IMR-90 (cell line): ENCODE measurements around the gene RAB11FIP4. TPM values are rescaled to one million over a fixed set of nuclear protein-coding genes. Genes with fewer than 3 reads are reported as not detected.

Source experiments
- ATAC-seq: fragments of 200-7000 bp; cut with Tn5 transposase; 2 replicates; pipeline ENCODE4 v1.9.1; 2020; ENCODE audit warnings: low read depth, mild to moderate bottlenecking, moderate library complexity
- BruUV-seq: library from RNA; stranded (reverse); fragments of 400-500 nt; replicated peaks from 2 replicates; lab custom pipeline; 2021; lab: Mats Ljungman, UMichigan
- CTCF ChIA-PET: fragments of 300-600 bp; formaldehyde crosslinking; extraction: SDS; loops from one replicate; lab custom pipeline; 2021; ENCODE audit warnings: antibody characterized with exemption; lab: Yijun Ruan, JAX
- POLR2A ChIA-PET: fragments of 300-600 bp; sonication (Branson Sonifier 250); formaldehyde crosslinking; loops from one replicate; lab custom pipeline; 2022; ENCODE audit warnings: antibody characterized with exemption; ENCODE audit not compliant: unreplicated experiment; lab: Charles Lee
- DNase-seq: peaks from one replicate; pipeline ENCODE4 v3.0.0; 2013
- H2AFZ ChIP-seq: replicated peaks from 2 replicates; pipeline ENCODE3; 2013; ENCODE audit warnings: low read length, mild to moderate bottlenecking; ENCODE audit not compliant: poor library complexity
- H2AK5ac ChIP-seq: 2 replicates; pipeline ENCODE4 v1.6.1; 2013; ENCODE audit warnings: low read depth, low read length, inconsistent platforms
- H2AK9ac ChIP-seq: replicated peaks from 2 replicates; pipeline ENCODE3; 2013; ENCODE audit warnings: mild to moderate bottlenecking, low read depth, low read length, moderate library complexity; ENCODE audit not compliant: poor library complexity
- H2BK120ac ChIP-seq: 2 replicates; pipeline ENCODE4 v1.6.1; 2013; ENCODE audit warnings: low read depth, low read length, inconsistent platforms
- H2BK15ac ChIP-seq: 3 replicates; pipeline ENCODE4 v1.6.1; 2013; ENCODE audit warnings: low read depth, low read length, inconsistent platforms
- H2BK20ac ChIP-seq: 2 replicates; pipeline ENCODE4 v1.6.1; 2013; ENCODE audit warnings: low read depth, mild to moderate bottlenecking, inconsistent platforms, low read length, moderate library complexity
- H2BK5ac ChIP-seq: 2 replicates; pipeline ENCODE4 v1.6.1; 2013; ENCODE audit warnings: mild to moderate bottlenecking, low read depth, low read length, inconsistent platforms; ENCODE audit not compliant: poor library complexity, severe bottlenecking
- H3K14ac ChIP-seq: replicated peaks from 2 replicates; pipeline ENCODE4 v1.6.1; 2013; ENCODE audit warnings: low read depth, low read length, inconsistent platforms
- H3K18ac ChIP-seq: 2 replicates; pipeline ENCODE4 v1.6.1; 2013; ENCODE audit warnings: low read depth, low read length, control low read depth
- H3K23ac ChIP-seq: 2 replicates; pipeline ENCODE4 v1.6.1; 2013; ENCODE audit warnings: low read depth, low read length, inconsistent platforms
- H3K27ac ChIP-seq: 2 replicates; pipeline ENCODE4 v1.5.1; 2013; ENCODE audit warnings: mild to moderate bottlenecking, control low read depth, low read length; ENCODE audit not compliant: insufficient read depth
- H3K27me3 ChIP-seq: 2 replicates; pipeline ENCODE4 v1.6.1; 2013; ENCODE audit warnings: low read length; ENCODE audit not compliant: control insufficient read depth, insufficient read depth
- H3K36me3 ChIP-seq: 2 replicates; pipeline ENCODE4 v1.6.1; 2013; ENCODE audit warnings: low read length, mixed read lengths; ENCODE audit not compliant: control insufficient read depth, insufficient read depth
- H3K4ac ChIP-seq: 2 replicates; pipeline ENCODE4 v1.6.1; 2013; ENCODE audit warnings: low read depth, low read length, inconsistent platforms
- H3K4me1 ChIP-seq: 2 replicates; pipeline ENCODE4 v1.6.1; 2013; ENCODE audit warnings: low read length, mixed read lengths; ENCODE audit not compliant: control insufficient read depth, insufficient read depth
- H3K4me2 ChIP-seq: 2 replicates; pipeline ENCODE4 v1.6.1; 2013; ENCODE audit warnings: low read depth, mild to moderate bottlenecking, control low read depth, low read length, moderate library complexity
- H3K4me3 ChIP-seq: 2 replicates; pipeline ENCODE4 v1.5.1; 2013; ENCODE audit warnings: low read depth, mild to moderate bottlenecking, control low read depth, low read length, moderate library complexity; ENCODE audit not compliant: insufficient read depth
- H3K56ac ChIP-seq: 2 replicates; pipeline ENCODE4 v1.6.1; 2013; ENCODE audit warnings: low read length, inconsistent platforms; ENCODE audit not compliant: insufficient read depth; ENCODE audit errors: extremely low read depth
- H3K79me1 ChIP-seq, 2 experiments: 2 replicates each; pipeline ENCODE4 v1.6.1; 2013; ENCODE audit warnings: low read length in 2 of 2, inconsistent platforms in 1 of 2, low read depth in 1 of 2
- H3K9ac ChIP-seq: 2 replicates; pipeline ENCODE4 v1.6.1; 2013; ENCODE audit warnings: low read depth, low read length, control low read depth
- H3K9me1 ChIP-seq: 2 replicates; pipeline ENCODE4 v1.6.1; 2013; ENCODE audit warnings: low read length, inconsistent platforms; ENCODE audit not compliant: insufficient read depth
- H3K9me3 ChIP-seq: 2 replicates; pipeline ENCODE4 v1.6.1; 2013; ENCODE audit warnings: low read length; ENCODE audit not compliant: control insufficient read depth, insufficient read depth
- H4K20me1 ChIP-seq: 2 replicates; pipeline ENCODE4 v1.6.1; 2013; ENCODE audit warnings: low read length, inconsistent platforms; ENCODE audit not compliant: insufficient read depth
- H4K5ac ChIP-seq: 2 replicates; pipeline ENCODE4 v1.6.1; 2013; ENCODE audit warnings: mild to moderate bottlenecking, low read depth, low read length, control low read depth
- H4K8ac ChIP-seq, 2 experiments: 2 replicates each; pipeline ENCODE4 v1.6.1; 2013; ENCODE audit warnings: low read depth in 2 of 2, low read length in 2 of 2, control low read depth in 1 of 2, inconsistent platforms in 1 of 2
- H4K91ac ChIP-seq: 2 replicates; pipeline ENCODE4 v1.6.1; 2013; ENCODE audit warnings: low read depth, low read length, inconsistent platforms; ENCODE audit not compliant: insufficient read depth
- BHLHE40 ChIP-seq: fragments of 150-350 bp; IDR thresholded peaks from 2 replicates; pipeline ENCODE4 v1.6.1; 2016; ENCODE audit warnings: mild to moderate bottlenecking, low read depth, low read length
- CHD1 ChIP-seq: IDR thresholded peaks from 2 replicates; pipeline ENCODE4 v1.6.1; 2012; ENCODE audit warnings: low read depth, low read length, improper control_type of control experiment
- CTCF ChIP-seq: conservative IDR thresholded peaks from 2 replicates; pipeline ENCODE4 v1.5.1; 2012; ENCODE audit warnings: mild to moderate bottlenecking, low read depth, low read length, improper control_type of control experiment
- ELK1 ChIP-seq: fragments of 150-350 bp; IDR thresholded peaks from 2 replicates; pipeline ENCODE4 v1.6.1; 2016; ENCODE audit warnings: low read depth, mild to moderate bottlenecking, low read length, moderate library complexity, borderline replicate concordance
- FOS ChIP-seq: fragments of 150-350 bp; IDR thresholded peaks from 2 replicates; pipeline ENCODE4 v1.6.1; 2016; ENCODE audit warnings: low read depth, low read length
- MAFK ChIP-seq: IDR thresholded peaks from 2 replicates; pipeline ENCODE4 v1.6.1; 2012; ENCODE audit warnings: low read depth, low read length, improper control_type of control experiment
- MAZ ChIP-seq: IDR thresholded peaks from 2 replicates; pipeline ENCODE4 v1.6.1; 2012; ENCODE audit warnings: low read depth, mild to moderate bottlenecking, low read length, improper control_type of control experiment, moderate library complexity, borderline replicate concordance
- MXI1 ChIP-seq: IDR thresholded peaks from 2 replicates; pipeline ENCODE4 v1.6.1; 2012; ENCODE audit warnings: low read depth, mild to moderate bottlenecking, low read length, moderate library complexity, borderline replicate concordance
- NFE2L2 ChIP-seq: fragments of 150-350 bp; IDR thresholded peaks from 2 replicates; pipeline ENCODE4 v1.6.1; 2016; ENCODE audit warnings: low read depth, mild to moderate bottlenecking, low read length
- POLR2A ChIP-seq: IDR thresholded peaks from 2 replicates; pipeline ENCODE4 v1.6.1; 2012; ENCODE audit warnings: mild to moderate bottlenecking, low read depth, low read length
- RAD21 ChIP-seq: IDR thresholded peaks from 2 replicates; pipeline ENCODE4 v1.6.1; 2012; ENCODE audit warnings: low read length, improper control_type of control experiment
- RCOR1 ChIP-seq: IDR thresholded peaks from 2 replicates; pipeline ENCODE4 v1.6.1; 2012; ENCODE audit warnings: mild to moderate bottlenecking, low read length, improper control_type of control experiment; ENCODE audit not compliant: insufficient replicate concordance
- RFX5 ChIP-seq: IDR thresholded peaks from 2 replicates; pipeline ENCODE4 v1.8.0; 2012; ENCODE audit warnings: low read depth, mild to moderate bottlenecking, low read length, moderate library complexity
- SMC3 ChIP-seq: fragments of 150-350 bp; IDR thresholded peaks from 2 replicates; pipeline ENCODE4 v1.6.1; 2016; ENCODE audit warnings: low read depth, mild to moderate bottlenecking, antibody characterized with exemption, low read length, moderate library complexity
- USF2 ChIP-seq: fragments of 150-350 bp; IDR thresholded peaks from 2 replicates; pipeline ENCODE4 v1.6.1; 2017; ENCODE audit warnings: mild to moderate bottlenecking, antibody characterized with exemption, low read length, low read depth
- WGBS, 2 experiments: methylation state at CpG; one replicate each; pipeline versions ENCODE4 v1.1.5 to v1.1.7; 2013; ENCODE audit warnings: missing lambda C conversion rate in 2 of 2; ENCODE audit not compliant: insufficient read length in 1 of 2; ENCODE audit errors: extremely low coverage in 2 of 2; 5-methylcytosine and 5-hydroxymethylcytosine counted together
- dilution Hi-C: fragments of 300-500 bp; cut with HindIII; formaldehyde crosslinking; loops from one replicate; pipeline ENCODE4 v1.14.3; 2018; ENCODE audit warnings: low sequenced_read_pairs; ENCODE audit not compliant: unreplicated experiment
- in situ Hi-C: fragments of 300-500 bp; cut with MboI; formaldehyde crosslinking; loops from 3 replicates; pipeline ENCODE4 v1.14.3; 2019; ENCODE audit warnings: low sequenced_read_pairs, inconsistent platforms, mixed read lengths
- intact Hi-C: fragments of 100-400 bp; cut with micrococcal nuclease; formaldehyde crosslinking; loops from 2 replicates; pipeline ENCODE4 v1.10.0; 2022
- polyA plus RNA-seq, 3 experiments: library from polyadenylated mRNA; depleted of rRNA; stranded (reverse); fragments of >200 nt; gene quantifications; 2 replicates each; pipeline ENCODE4 v1.2.3, GENCODE V29; 2012; ENCODE audit warnings: low replicate concordance in 1 of 3
- total RNA-seq: library from RNA; depleted of rRNA; stranded (reverse); fragments of >200 nt; gene quantifications from 2 replicates; pipeline ENCODE4 v1.2.3, GENCODE V29; 2012

The RAB11FIP4 gene
- total and polyA plus RNA-seq, 2 of the 4 experiments (the other 2 are of a cell fraction): 0.68 to 1.1 TPM

- dilution Hi-C loops (no loop called here), intact Hi-C loops (no loop called here), in situ Hi-C loops (no loop called here)
- Histone ChIP-seq H3K9ac (no peak overlapping the region), H4K20me1 (0 out of 2 replicates have a peak, but pooled peaks cover 3% of the 10 kb centered on the region), H3K18ac (no peak overlapping the region), H3K14ac (no peak overlapping the region), H3K4me2 (no peak overlapping the region), H2AK9ac (no peak overlapping the region), H3K4me3 (no peak overlapping the region), H2BK15ac (no peak overlapping the region), H4K91ac (no peak overlapping the region), H3K56ac (no peak overlapping the region), H2AFZ (no peak overlapping the region), H3K79me1 (no peaks in the 10 kb centered on the region), H3K27ac (no peak overlapping the region), H4K5ac (no peak overlapping the region), H3K27me3 (peaks cover 29% of the 10 kb centered on the region), H2BK5ac (no peak overlapping the region), H4K8ac (no peak overlapping the region), H3K9me1 (peaks cover 4% of the 10 kb centered on the region; the same call in 1 of the 2 replicates), H3K4me1 (no peaks in the 10 kb centered on the region; the same call in 1 of the 2 replicates), H2BK20ac (no peak overlapping the region), H3K36me3 (no peaks in the 10 kb centered on the region), H3K23ac (no peak overlapping the region), H2BK120ac (no peak overlapping the region), H2AK5ac (no peak overlapping the region), H3K4ac (no peak overlapping the region), H3K9me3 (no peaks in the 10 kb centered on the region)
- WGBS, 2 experiments: 54% methylated on average over 9 of the region's 15 CpGs; no CpG with 5 or more reads in 1 of the 2 experiments
- ChIA-PET POLR2A (interaction anchor here (0.6 kb wide), 1 partner anchor 16 kb away, joined by 3 read pairs; no protein-coding TSS in a partner anchor), CTCF (no interaction called here)
- no TSS peak for BruUV-seq
- DNase-seq (no peak), ATAC-seq (no peak)
- TF ChIP-seq CTCF: no peak
- TF ChIP-seq USF2: no peak
- TF ChIP-seq MAFK: no peak
- no peak for TF ChIP-seq NFE2L2
- TF ChIP-seq ELK1: no peak
- no peak for TF ChIP-seq POLR2A
- no peak for TF ChIP-seq MAZ
- TF ChIP-seq MXI1: no peak
- no peak for TF ChIP-seq RAD21
- TF ChIP-seq RCOR1: no peak
- no peak for TF ChIP-seq CHD1
- no peak for TF ChIP-seq FOS
- TF ChIP-seq BHLHE40: no peak
- TF ChIP-seq RFX5: no peak
- no peak for TF ChIP-seq SMC3
Observed at GRCh38 chr17:31413081-31413799, 21.8 kb downstream of the RAB11FIP4 start.
